ENCODE data around the gene TTC8. TPM values are rescaled to one million over a fixed set of nuclear protein-coding genes. Genes with fewer than 3 reads are reported as not detected.
"Not testable (repeated sequence)": the region's sequence is repeated elsewhere in the genome, so short reads cannot be mapped to it uniquely, and the experiment has no call there.

The TTC8 gene
- total RNA-seq, 1 donor from 2014 or later: 4.6 TPM

GRCh38 chr14:88853129-88853528 is 28.7 kb downstream of the TTC8 start:
- H3K4me3 Mint-ChIP-seq: no peak overlapping the region
- no peaks in the 10 kb centered on the region for H3K36me3 Mint-ChIP-seq (ENCODE audit: low read depth)
- no peaks in the 10 kb centered on the region for H3K4me1 Mint-ChIP-seq (ENCODE audit: low read depth)
- no peak overlapping the region for H3K27ac Mint-ChIP-seq
- peaks cover 2% of the 10 kb centered on the region for H3K27me3 Mint-ChIP-seq (ENCODE audit: insufficient read depth)
- intact Hi-C loops (cut with micrococcal nuclease): no loop called here
- no peaks in the 10 kb centered on the region for H3K9me3 Mint-ChIP-seq
- DNase-seq (ENCODE audit: low spot score): no peak

GRCh38 chr14:88856786-88857366 is 32.4 kb downstream of the TTC8 start:
- Mint-ChIP-seq H3K27me3 (ENCODE audit: insufficient read depth) (no peaks in the 10 kb centered on the region), H3K4me3 (no peak overlapping the region)

GRCh38 chr14:88857861-88858260 is 33.4 kb downstream of the TTC8 start:
- H3K27ac Mint-ChIP-seq: not testable (repeated sequence)

More at GRCh38 chr14:88856786-88857366, 32.4 kb downstream of the TTC8 start:
- Mint-ChIP-seq H3K4me1 (ENCODE audit: low read depth) (no peaks in the 10 kb centered on the region), H3K9me3 (peaks cover 6% of the 10 kb centered on the region), H3K27ac (no peak overlapping the region), H3K36me3 (ENCODE audit: low read depth) (no peaks in the 10 kb centered on the region)
- intact Hi-C loops (cut with micrococcal nuclease): no loop called here
- no peak for DNase-seq (ENCODE audit: low spot score)

GRCh38 chr14:88859118-88859517 is 34.7 kb downstream of the TTC8 start:
- intact Hi-C loops (cut with micrococcal nuclease): not testable (repeated sequence)

More at GRCh38 chr14:88857861-88858260, 33.4 kb downstream of the TTC8 start:
- intact Hi-C loops (cut with micrococcal nuclease); H3K4me1 Mint-ChIP-seq (ENCODE audit: low read depth); DNase-seq (ENCODE audit: low spot score); H3K9me3 Mint-ChIP-seq; H3K36me3 Mint-ChIP-seq (ENCODE audit: low read depth); H3K27me3 Mint-ChIP-seq (ENCODE audit: insufficient read depth); H3K4me3 Mint-ChIP-seq: not testable (repeated sequence)

GRCh38 chr14:88863167-88863566 is 38.7 kb downstream of the TTC8 start:
- no peaks in the 10 kb centered on the region for H3K27me3 Mint-ChIP-seq (ENCODE audit: insufficient read depth)
- intact Hi-C loops (cut with micrococcal nuclease): no loop called here
- H3K4me3 Mint-ChIP-seq: no peak overlapping the region
- no peak overlapping the region for H3K27ac Mint-ChIP-seq
- no peaks in the 10 kb centered on the region for H3K36me3 Mint-ChIP-seq (ENCODE audit: low read depth)
- peaks cover 6% of the 10 kb centered on the region for H3K9me3 Mint-ChIP-seq
- H3K4me1 Mint-ChIP-seq (ENCODE audit: low read depth): no peaks in the 10 kb centered on the region
- DNase-seq (ENCODE audit: low spot score): no peak

More at GRCh38 chr14:88859118-88859517, 34.7 kb downstream of the TTC8 start:
- H3K27me3 Mint-ChIP-seq (ENCODE audit: insufficient read depth); H3K9me3 Mint-ChIP-seq; H3K36me3 Mint-ChIP-seq (ENCODE audit: low read depth); H3K4me1 Mint-ChIP-seq (ENCODE audit: low read depth); DNase-seq (ENCODE audit: low spot score); H3K4me3 Mint-ChIP-seq; H3K27ac Mint-ChIP-seq: not testable (repeated sequence)

- peaks cover 3% of the 10 kb centered on the region for H3K9me3 Mint-ChIP-seq
- no peaks in the 10 kb centered on the region for H3K27me3 Mint-ChIP-seq (ENCODE audit: insufficient read depth)
- DNase-seq (ENCODE audit: low spot score): no peak
- H3K36me3 Mint-ChIP-seq (ENCODE audit: low read depth): no peaks in the 10 kb centered on the region
- H3K4me3 Mint-ChIP-seq: no peak overlapping the region
- H3K4me1 Mint-ChIP-seq (ENCODE audit: low read depth): no peaks in the 10 kb centered on the region
- intact Hi-C loops (cut with micrococcal nuclease): no loop called here
- no peak overlapping the region for H3K27ac Mint-ChIP-seq
Measured at GRCh38 chr14:88864198-88864597, 39.7 kb downstream of the TTC8 start.

- intact Hi-C loops (cut with micrococcal nuclease): no loop called here
- Mint-ChIP-seq H3K36me3 (ENCODE audit: low read depth) (no peaks in the 10 kb centered on the region), H3K27me3 (ENCODE audit: insufficient read depth) (peaks cover 2% of the 10 kb centered on the region), H3K9me3 (no peaks in the 10 kb centered on the region), H3K27ac (no peak overlapping the region), H3K4me1 (ENCODE audit: low read depth) (no peaks in the 10 kb centered on the region), H3K4me3 (no peak overlapping the region)
- DNase-seq (ENCODE audit: low spot score): no peak
Measured at GRCh38 chr14:88866305-88866704, 41.9 kb downstream of the TTC8 start.

GRCh38 chr14:88868558-88869159 is 44.2 kb downstream of the TTC8 start:
- H3K9me3 Mint-ChIP-seq: no peaks in the 10 kb centered on the region
- H3K4me3 Mint-ChIP-seq: no peak overlapping the region
- H3K36me3 Mint-ChIP-seq (ENCODE audit: low read depth): no peaks in the 10 kb centered on the region
- H3K27ac Mint-ChIP-seq: no peak overlapping the region
- no peak for DNase-seq (ENCODE audit: low spot score)
- H3K4me1 Mint-ChIP-seq (ENCODE audit: low read depth): no peaks in the 10 kb centered on the region
- intact Hi-C loops (cut with micrococcal nuclease): loop anchor here (1.0 kb wide), 2 partner anchors 201 to 376 kb away; no protein-coding TSS in a partner anchor
- H3K27me3 Mint-ChIP-seq (ENCODE audit: insufficient read depth): peaks cover 2% of the 10 kb centered on the region

- H3K27ac Mint-ChIP-seq: no peak overlapping the region
Measured at GRCh38 chr14:88870777-88871176, 46.3 kb downstream of the TTC8 start.

GRCh38 chr14:88871429-88871828 is 47.0 kb downstream of the TTC8 start:
- Mint-ChIP-seq H3K27me3 (ENCODE audit: insufficient read depth) (peaks cover 2% of the 10 kb centered on the region), H3K9me3 (no peaks in the 10 kb centered on the region), H3K27ac (no peak overlapping the region), H3K4me3 (no peak overlapping the region), H3K36me3 (ENCODE audit: low read depth) (no peaks in the 10 kb centered on the region), H3K4me1 (ENCODE audit: low read depth) (no peaks in the 10 kb centered on the region)
- intact Hi-C loops (cut with micrococcal nuclease): no loop called here
- DNase-seq (ENCODE audit: low spot score): no peak

More at GRCh38 chr14:88870777-88871176, 46.3 kb downstream of the TTC8 start:
- Mint-ChIP-seq H3K4me1 (ENCODE audit: low read depth) (no peaks in the 10 kb centered on the region), H3K27me3 (ENCODE audit: insufficient read depth) (peaks cover 2% of the 10 kb centered on the region), H3K9me3 (no peaks in the 10 kb centered on the region), H3K36me3 (ENCODE audit: low read depth) (no peaks in the 10 kb centered on the region), H3K4me3 (no peak overlapping the region)
- no peak for DNase-seq (ENCODE audit: low spot score)
- intact Hi-C loops (cut with micrococcal nuclease): no loop called here

GRCh38 chr14:88872976-88873375 is 48.5 kb downstream of the TTC8 start:
- no peak overlapping the region for H3K4me3 Mint-ChIP-seq
- H3K27me3 Mint-ChIP-seq (ENCODE audit: insufficient read depth): peaks cover 2% of the 10 kb centered on the region
- no peaks in the 10 kb centered on the region for H3K9me3 Mint-ChIP-seq
- no peaks in the 10 kb centered on the region for H3K36me3 Mint-ChIP-seq (ENCODE audit: low read depth)
- no peaks in the 10 kb centered on the region for H3K4me1 Mint-ChIP-seq (ENCODE audit: low read depth)
- no peak overlapping the region for H3K27ac Mint-ChIP-seq
- no peak for DNase-seq (ENCODE audit: low spot score)
- intact Hi-C loops (cut with micrococcal nuclease): no loop called here

- intact Hi-C loops (cut with micrococcal nuclease): no loop called here
- DNase-seq (ENCODE audit: low spot score): no peak
- Mint-ChIP-seq H3K27ac (no peak overlapping the region), H3K27me3 (ENCODE audit: insufficient read depth) (no peaks in the 10 kb centered on the region), H3K36me3 (ENCODE audit: low read depth) (no peaks in the 10 kb centered on the region), H3K9me3 (peaks cover 14% of the 10 kb centered on the region), H3K4me1 (ENCODE audit: low read depth) (no peaks in the 10 kb centered on the region), H3K4me3 (no peak overlapping the region)
Measured at GRCh38 chr14:88877192-88877591, 52.7 kb downstream of the TTC8 start.

GRCh38 chr14:88879022-88879421 is 54.6 kb downstream of the TTC8 start:
- Mint-ChIP-seq H3K27me3 (ENCODE audit: insufficient read depth) (no peaks in the 10 kb centered on the region), H3K9me3 (peaks cover 31% of the 10 kb centered on the region), H3K4me1 (ENCODE audit: low read depth) (no peaks in the 10 kb centered on the region), H3K27ac (no peak overlapping the region), H3K36me3 (ENCODE audit: low read depth) (no peaks in the 10 kb centered on the region), H3K4me3 (no peak overlapping the region)
- intact Hi-C loops (cut with micrococcal nuclease): no loop called here
- DNase-seq (ENCODE audit: low spot score): no peak

All from activated T-helper 1 cell treated with anti-CD3 and anti-CD28 coated beads, Interleukin-12 subunit alpha, Interleukin-12 subunit beta, Interleukin-2, Interleukin-4 antibody, amounts not matched to agents 30 ng/mL and 10 ng/mL and 1 ng/mL, durations not matched to agents 14 hours and 24 hours and 36 hours (primary cell).